ENCODE data around the gene KLK14. TPM values are rescaled to one million over a fixed set of nuclear protein-coding genes. Genes with fewer than 3 reads are reported as not detected.

KLK14 gene
- total RNA-seq, 1 experiment from 2014 or later, result 0.26 TPM

DNA sequence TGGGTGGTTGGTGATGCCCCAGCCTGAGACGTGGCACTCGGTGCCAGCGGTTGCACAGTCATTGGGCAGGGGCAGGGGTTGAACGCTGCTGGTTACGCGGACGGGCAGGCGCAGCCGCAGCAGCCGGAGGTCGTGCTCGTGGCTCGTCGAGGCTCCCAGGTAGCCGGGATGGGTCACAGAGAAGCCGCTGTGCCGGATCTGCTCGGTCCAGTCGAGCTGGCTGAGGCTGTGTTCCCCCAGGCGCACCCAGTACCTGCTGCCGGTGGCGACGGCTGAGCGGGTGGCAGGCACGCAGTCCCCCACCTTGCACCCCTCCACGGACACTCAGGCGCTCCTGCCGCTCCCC, 50.8 kb downstream of the KLK14 start:
- Mint-ChIP-seq H3K4me1 (peaks cover 22 to 34% of the 10 kb centered on the region in 2 experiments), H3K4me3 (no peak overlapping the region), H3K27me3 (ENCODE audit: low read depth) (peaks cover 18% of the 10 kb centered on the region), H3K27ac (no peak overlapping the region), H3K9me3 (no peaks in the 10 kb centered on the region; a peak in 1 of 5 replicates), H3K36me3 (ENCODE audit: insufficient read depth in 1 of 3, low read depth in 3 of 3) (no peaks in the 10 kb centered on the region)
- H3K79me1 ChIP-seq (ENCODE audit: insufficient read depth, low read depth, low read length, poor library complexity, severe bottlenecking), result no peaks in the 10 kb centered on the region
- no peaks in the 10 kb centered on the region for H3K9me3 ChIP-seq (ENCODE audit: control insufficient read depth, low read depth, low read length)
- DNase-seq, result no peak
- H4K20me1 ChIP-seq (ENCODE audit: control insufficient read depth, insufficient read depth, insufficient read length), result no peaks in the 10 kb centered on the region
- H3K27ac ChIP-seq (ENCODE audit: insufficient read length, low read depth, low read length), result no peak overlapping the region
- no peak overlapping the region for H2BK120ac ChIP-seq (ENCODE audit: low read depth, low read length, poor library complexity, severe bottlenecking)
- H4K8ac ChIP-seq (replicated peaks; ENCODE audit: insufficient read length, low read depth, low read length), result no peak overlapping the region
- H3K4me1 ChIP-seq (ENCODE audit: insufficient read depth, low read length), result no peaks in the 10 kb centered on the region; the same call in 1 of the 2 replicates
- H2BK5ac ChIP-seq (ENCODE audit: insufficient read length, low read length), result no peak overlapping the region
- H3K18ac ChIP-seq (ENCODE audit: insufficient read length, low read depth, low read length), result no peak overlapping the region
- no peak overlapping the region for H2BK20ac ChIP-seq (ENCODE audit: low read depth, low read length, poor library complexity, severe bottlenecking)
- no peaks in the 10 kb centered on the region for H3K79me2 ChIP-seq (ENCODE audit: insufficient read depth, low read length)
- no peak overlapping the region for H2BK15ac ChIP-seq (ENCODE audit: low read depth, low read length)
- H2AK5ac ChIP-seq (ENCODE audit: insufficient read length, low read length), result no peak overlapping the region
- no peak overlapping the region for H3T11ph ChIP-seq (ENCODE audit: low read length)
- no peak overlapping the region for H2AFZ ChIP-seq (ENCODE audit: low read length)
- H3K9ac ChIP-seq (ENCODE audit: extremely low read depth, insufficient read length, low read length), result no peak overlapping the region
- no peak overlapping the region for H3K4ac ChIP-seq (ENCODE audit: low read depth, low read length)
- H3K23ac ChIP-seq (ENCODE audit: insufficient read length, low read depth, low read length), result no peak overlapping the region
- no peak overlapping the region for H3K56ac ChIP-seq (ENCODE audit: insufficient read length, low read depth, low read length)
- WGBS (ENCODE audit: extremely low coverage, insufficient read length, low lambda C conversion rate), result no CpG with 5 or more reads among the region's 28 CpGs
- TF ChIP-seq, protein P1, sequence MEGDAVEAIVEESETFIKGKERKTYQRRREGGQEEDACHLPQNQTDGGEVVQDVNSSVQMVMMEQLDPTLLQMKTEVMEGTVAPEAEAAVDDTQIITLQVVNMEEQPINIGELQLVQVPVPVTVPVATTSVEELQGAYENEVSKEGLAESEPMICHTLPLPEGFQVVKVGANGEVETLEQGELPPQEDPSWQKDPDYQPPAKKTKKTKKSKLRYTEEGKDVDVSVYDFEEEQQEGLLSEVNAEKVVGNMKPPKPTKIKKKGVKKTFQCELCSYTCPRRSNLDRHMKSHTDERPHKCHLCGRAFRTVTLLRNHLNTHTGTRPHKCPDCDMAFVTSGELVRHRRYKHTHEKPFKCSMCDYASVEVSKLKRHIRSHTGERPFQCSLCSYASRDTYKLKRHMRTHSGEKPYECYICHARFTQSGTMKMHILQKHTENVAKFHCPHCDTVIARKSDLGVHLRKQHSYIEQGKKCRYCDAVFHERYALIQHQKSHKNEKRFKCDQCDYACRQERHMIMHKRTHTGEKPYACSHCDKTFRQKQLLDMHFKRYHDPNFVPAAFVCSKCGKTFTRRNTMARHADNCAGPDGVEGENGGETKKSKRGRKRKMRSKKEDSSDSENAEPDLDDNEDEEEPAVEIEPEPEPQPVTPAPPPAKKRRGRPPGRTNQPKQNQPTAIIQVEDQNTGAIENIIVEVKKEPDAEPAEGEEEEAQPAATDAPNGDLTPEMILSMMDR (conservative IDR thresholded peaks at IDR 0.05), result no peak
- no peak overlapping the region for H4K91ac ChIP-seq (ENCODE audit: insufficient read length, low read depth, low read length)
- H3K27me3 ChIP-seq (ENCODE audit: insufficient read depth, low read length), result no peaks in the 10 kb centered on the region
- H2BK12ac ChIP-seq (ENCODE audit: insufficient read length, low read depth, low read length), result no peak overlapping the region
- H3K4me2 ChIP-seq (ENCODE audit: insufficient read depth, insufficient read length, low read length), result no peak overlapping the region
- no peak overlapping the region for H3K14ac ChIP-seq (ENCODE audit: insufficient read depth, low read length)
- no peaks in the 10 kb centered on the region for H3K23me2 ChIP-seq (ENCODE audit: insufficient read length, low read depth, low read length, poor library complexity, severe bottlenecking)
- H4K5ac ChIP-seq (ENCODE audit: insufficient read length, low read depth, low read length), result no peak overlapping the region

Measured in H9 (cell line).